ENCODE measurements around the gene CCM2L. TPM values are rescaled to one million over a fixed set of nuclear protein-coding genes. Genes with fewer than 3 reads are reported as not detected.

CCM2L gene
- polyA plus RNA-seq, 3 donors: 1.8 to 16.0 (median 11.2) TPM

- H3K27ac ChIP-seq (ENCODE audit: low read depth, low read length): no peak overlapping the region
- 80 to 86% (median 84%) methylated on average over 17 of the region's 17 CpGs for WGBS, 3 donors
Measured at GRCh38 chr20:32071395-32072167, 61.3 kb downstream of the CCM2L start.

GRCh38 chr20:32072168-32072750, 62.0 kb downstream of the CCM2L start:
- WGBS, 3 donors: 80 to 85% (median 83%) methylated on average over 6 of the region's 6 CpGs
- H3K27ac ChIP-seq (ENCODE audit: low read depth, low read length): no peak overlapping the region

DNA sequence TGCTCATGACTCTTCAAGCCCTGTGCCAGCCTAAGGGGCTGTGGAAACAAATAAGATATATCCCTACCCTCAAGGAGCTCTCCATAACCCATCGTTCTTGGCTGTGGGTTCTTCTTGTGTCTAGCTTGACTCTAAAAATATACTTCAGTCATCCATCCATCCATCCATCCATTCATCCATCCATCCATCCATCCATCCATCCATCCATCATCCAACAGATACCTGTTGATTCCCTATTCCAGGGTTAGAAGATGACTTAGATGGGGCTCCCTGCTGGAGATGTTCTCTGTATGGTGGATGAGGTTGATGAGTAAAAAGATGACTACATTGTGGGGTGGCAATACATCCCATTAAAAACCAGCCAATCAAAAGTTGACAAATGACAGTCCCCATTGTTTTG, 65.3 kb downstream of the CCM2L start:
- WGBS, 3 donors: 73 to 96% (median 89%) methylated on average over 1 of the region's 1 CpG
- no peak overlapping the region for H3K27ac ChIP-seq (ENCODE audit: low read depth, low read length)

DNA sequence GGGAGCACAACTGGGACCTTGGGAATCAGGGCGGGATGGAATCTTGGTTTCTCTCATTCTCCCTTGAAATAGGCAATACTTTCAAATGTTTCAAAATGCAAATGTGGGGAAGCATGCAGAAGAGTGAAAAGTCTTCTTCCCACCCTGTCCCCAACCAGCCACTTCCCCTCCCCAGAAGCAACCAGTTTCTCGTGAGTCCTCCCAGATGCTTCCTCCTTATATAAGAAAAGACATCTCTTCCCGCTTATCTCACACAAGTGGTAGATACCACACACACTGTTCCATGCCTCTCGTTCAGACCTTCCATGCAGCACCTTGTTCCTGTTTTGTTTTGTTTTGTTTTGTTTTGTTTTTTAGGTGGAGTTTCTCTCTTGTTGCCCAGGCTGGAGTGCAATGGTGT, 67.0 kb downstream of the CCM2L start:
- no peak overlapping the region for H3K27ac ChIP-seq (ENCODE audit: low read depth, low read length)
- WGBS, 3 donors: 45 to 76% (median 54%) methylated on average over 4 of the region's 4 CpGs

DNA sequence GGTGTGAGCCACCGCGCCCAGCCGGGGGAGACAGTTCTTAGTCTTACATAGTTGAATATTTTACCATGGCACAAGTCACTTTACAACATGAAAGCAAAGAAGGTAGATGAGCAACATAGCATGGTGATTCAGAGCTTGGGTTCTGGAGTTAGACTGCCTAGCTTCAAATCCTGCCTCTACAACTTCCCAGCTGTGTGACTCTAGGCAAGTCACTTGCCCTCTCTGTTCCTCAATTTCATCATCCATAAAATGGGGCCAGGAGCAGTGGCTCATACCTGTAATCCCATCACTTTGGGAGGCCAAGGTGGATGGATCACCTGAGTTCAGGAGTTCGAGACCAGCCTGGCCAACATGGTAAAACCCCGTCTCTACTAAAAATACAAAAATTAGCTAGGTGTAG, 68.1 kb downstream of the CCM2L start:
- H3K27ac ChIP-seq (ENCODE audit: low read depth, low read length): no peak overlapping the region
- WGBS, 3 donors: 79 to 97% (median 86%) methylated on average over 5 of the region's 5 CpGs

DNA sequence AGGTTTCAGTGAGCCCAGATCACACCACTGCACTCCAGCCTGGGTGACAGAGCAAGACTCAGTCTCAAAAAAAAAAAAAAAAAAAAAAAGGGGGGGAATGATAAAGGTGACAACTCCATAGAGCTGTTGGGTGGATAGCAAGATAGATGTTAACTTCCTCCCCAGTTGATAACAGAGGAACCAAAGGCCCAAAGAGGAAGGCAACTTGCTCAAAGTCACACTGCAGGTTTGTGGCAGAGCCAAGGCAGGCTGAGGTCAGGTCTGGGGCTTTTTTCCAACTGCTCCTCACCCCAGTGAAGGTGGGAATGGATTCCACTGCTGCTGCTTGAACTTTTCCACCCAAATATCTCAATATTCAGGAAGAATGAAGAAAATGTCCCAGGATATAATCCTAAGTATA, 68.6 kb downstream of the CCM2L start:
- H3K27ac ChIP-seq (ENCODE audit: low read depth, low read length): no peak overlapping the region

DNA sequence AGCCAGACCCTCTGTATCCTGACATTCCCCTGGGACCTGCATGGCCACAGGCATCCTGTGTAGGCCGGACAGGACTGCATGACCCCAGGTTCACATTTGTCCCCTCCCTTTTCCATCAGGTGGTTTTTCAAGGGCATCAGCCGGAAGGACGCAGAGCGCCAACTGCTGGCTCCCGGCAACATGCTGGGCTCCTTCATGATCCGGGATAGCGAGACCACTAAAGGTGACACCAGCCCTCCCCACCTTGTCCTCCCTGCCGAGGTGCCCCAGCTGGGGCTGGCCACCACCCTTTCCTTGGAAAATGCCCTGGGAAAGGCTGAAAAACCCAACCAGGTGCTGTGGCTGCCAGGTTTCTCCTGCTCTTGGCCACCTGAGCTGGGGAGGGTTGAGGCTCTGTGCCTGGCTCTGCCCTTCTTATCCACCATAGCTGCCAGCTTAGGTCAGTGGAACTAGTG, 69.4 kb downstream of the CCM2L start:
- 42 to 75% (median 68%) methylated on average over 8 of the region's 8 CpGs for WGBS, 3 donors
- no peak overlapping the region for H3K27ac ChIP-seq (ENCODE audit: low read depth, low read length)

DNA sequence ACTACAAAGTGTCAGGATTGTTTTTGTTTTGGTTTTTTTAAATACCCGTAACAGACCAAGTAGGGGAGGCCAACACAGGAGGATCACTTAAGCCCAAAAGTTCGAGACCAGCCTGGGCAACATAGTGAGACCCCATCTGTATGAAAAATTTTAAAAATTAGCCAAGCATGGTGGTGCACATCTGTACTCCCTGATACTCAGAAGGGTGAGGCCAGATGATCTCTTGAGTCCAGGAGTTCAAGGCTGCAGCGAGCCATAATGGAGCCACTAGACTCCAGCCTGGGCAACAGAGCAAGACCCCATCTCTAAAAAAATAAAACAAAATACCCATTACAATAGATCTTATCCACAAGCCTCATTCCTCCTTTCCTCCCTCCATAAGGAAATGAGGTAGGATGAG, 70.5 kb downstream of the CCM2L start:
- no peak overlapping the region for H3K27ac ChIP-seq (ENCODE audit: low read depth, low read length)
- 60 to 90% (median 61%) methylated on average over 3 of the region's 3 CpGs for WGBS, 3 donors

Other genes starting within 250 kb of the CCM2L start
- 10 to 100 TPM in 1 of 3 donors, under 1 TPM in 1, not detected in 1; 0.04 to 13.3 TPM for gene MYLK2, start 191.1 kb upstream of the CCM2L start, polyA plus RNA-seq
- 1 to 10 TPM in 1 of 3 donors, under 1 TPM in 2; 0.16 to 2.6 (median 0.22) TPM for gene FOXS1, start 164.8 kb upstream of the CCM2L start, polyA plus RNA-seq
- 1 to 10 TPM; 1.1 to 1.5 (median 1.5) TPM for gene DUSP15, start 139.9 kb upstream of the CCM2L start, polyA plus RNA-seq
- gene TTLL9, start 139.8 kb upstream of the CCM2L start, polyA plus RNA-seq: under 1 TPM in 2 of 3 donors, not detected in 1; 0.06 to 0.26 TPM
- 1 to 10 TPM; 7.7 to 8.1 (median 7.9) TPM for gene PDRG1, start 58.4 kb upstream of the CCM2L start, polyA plus RNA-seq
- gene XKR7, start 42.3 kb upstream of the CCM2L start, polyA plus RNA-seq: under 1 TPM in 2 of 3 donors, not detected in 1; under 0.01 to 0.15 TPM
- gene HCK, start 41.8 kb downstream of the CCM2L start, polyA plus RNA-seq: 10 to 100 TPM in 2 of 3 donors, 1 to 10 TPM in 1; 2.9 to 30.9 (median 26.2) TPM
- 10 to 100 TPM; 13.7 to 25.9 (median 19.2) TPM for gene TM9SF4, start 99.3 kb downstream of the CCM2L start, polyA plus RNA-seq
- 1 to 10 TPM; 2.5 to 4.7 (median 4.2) TPM for gene PLAGL2, start 197.3 kb downstream of the CCM2L start, polyA plus RNA-seq
- gene POFUT1, start 197.4 kb downstream of the CCM2L start, polyA plus RNA-seq: 10 to 100 TPM; 10.6 to 19.5 (median 18.8) TPM

Measured in adipose tissue (tissue), 3 donors.